ENCODE measurements around the gene RAPGEF2.
"Not testable (repeated sequence)": the region's sequence is repeated elsewhere in the genome, so short reads cannot be mapped to it uniquely, and the experiment has no call there.

RAPGEF2 gene

GRCh38 chr4:159110961-159111360 is 8.1 kb downstream of the RAPGEF2 start:
- no peak for DNase-seq
- TF ChIP-seq CTCF (IDR thresholded peaks at IDR 0.05; ENCODE audit: low read depth, low read length), result no peak
- no peak overlapping the region for H3K4me3 ChIP-seq (ENCODE audit: low read depth, low read length)

GRCh38 chr4:159111416-159111815 is 8.5 kb downstream of the RAPGEF2 start:
- H3K36me3 ChIP-seq, result no peaks in the 10 kb centered on the region

More at GRCh38 chr4:159110961-159111360, 8.1 kb downstream of the RAPGEF2 start:
- no peaks in the 10 kb centered on the region for H3K27me3 ChIP-seq (ENCODE audit: insufficient read depth, low read depth, severe bottlenecking)
- no peaks in the 10 kb centered on the region for H3K36me3 ChIP-seq
- no peaks in the 10 kb centered on the region for H3K9me3 ChIP-seq (ENCODE audit: severe bottlenecking)
- no peak overlapping the region for H3K27ac ChIP-seq

GRCh38 chr4:159113366-159113765 is 10.5 kb downstream of the RAPGEF2 start:
- not testable (repeated sequence) for H3K27me3 ChIP-seq (ENCODE audit: insufficient read depth, low read depth, severe bottlenecking); H3K9me3 ChIP-seq (ENCODE audit: severe bottlenecking); H3K27ac ChIP-seq; H3K4me3 ChIP-seq (ENCODE audit: low read depth, low read length); H3K36me3 ChIP-seq; DNase-seq

More at GRCh38 chr4:159111416-159111815, 8.5 kb downstream of the RAPGEF2 start:
- Histone ChIP-seq H3K9me3 (ENCODE audit: severe bottlenecking) (no peaks in the 10 kb centered on the region), H3K27ac (no peak overlapping the region), H3K4me3 (ENCODE audit: low read depth, low read length) (no peak overlapping the region), H3K27me3 (ENCODE audit: insufficient read depth, low read depth, severe bottlenecking) (no peaks in the 10 kb centered on the region)
- DNase-seq, result no peak
- TF ChIP-seq CTCF (IDR thresholded peaks at IDR 0.05; ENCODE audit: low read depth, low read length), result no peak

- not testable (repeated sequence) for H3K27ac ChIP-seq; H3K9me3 ChIP-seq (ENCODE audit: severe bottlenecking); H3K4me3 ChIP-seq (ENCODE audit: low read depth, low read length); H3K27me3 ChIP-seq (ENCODE audit: insufficient read depth, low read depth, severe bottlenecking); DNase-seq; H3K36me3 ChIP-seq
Measured at GRCh38 chr4:159116098-159116497, 13.2 kb downstream of the RAPGEF2 start.

GRCh38 chr4:159116693-159117092 is 13.8 kb downstream of the RAPGEF2 start:
- not testable (repeated sequence) for H3K27ac ChIP-seq; H3K9me3 ChIP-seq (ENCODE audit: severe bottlenecking); H3K36me3 ChIP-seq; H3K4me3 ChIP-seq (ENCODE audit: low read depth, low read length); H3K27me3 ChIP-seq (ENCODE audit: insufficient read depth, low read depth, severe bottlenecking); DNase-seq

GRCh38 chr4:159117564-159117963 is 14.7 kb downstream of the RAPGEF2 start:
- DNase-seq, result no peak
- H3K27me3 ChIP-seq (ENCODE audit: insufficient read depth, low read depth, severe bottlenecking), result no peaks in the 10 kb centered on the region
- no peak overlapping the region for H3K27ac ChIP-seq
- H3K9me3 ChIP-seq (ENCODE audit: severe bottlenecking), result no peaks in the 10 kb centered on the region
- H3K36me3 ChIP-seq, result no peaks in the 10 kb centered on the region; the same call in 1 of the 2 replicates
- no peak overlapping the region for H3K4me3 ChIP-seq (ENCODE audit: low read depth, low read length)
- TF ChIP-seq CTCF (IDR thresholded peaks at IDR 0.05; ENCODE audit: low read depth, low read length), result no peak

- Histone ChIP-seq H3K27me3 (ENCODE audit: insufficient read depth, low read depth, severe bottlenecking) (no peaks in the 10 kb centered on the region), H3K9me3 (ENCODE audit: severe bottlenecking) (no peaks in the 10 kb centered on the region), H3K27ac (no peak overlapping the region), H3K4me3 (ENCODE audit: low read depth, low read length) (no peak overlapping the region), H3K36me3 (no peaks in the 10 kb centered on the region; the same call in 1 of the 2 replicates)
- no peak for TF ChIP-seq CTCF (IDR thresholded peaks at IDR 0.05; ENCODE audit: low read depth, low read length)
- no peak for DNase-seq
Measured at GRCh38 chr4:159117968-159118367, 15.1 kb downstream of the RAPGEF2 start.

All from WERI-Rb-1 (cell line).